HepG2 (cell line): ENCODE measurements around the gene DCDC2C. TPM values are rescaled to one million over a fixed set of nuclear protein-coding genes. Genes with fewer than 3 reads are reported as not detected.

ENCODE experiments used
- ATAC-seq: fragments of 200-7000 bp; cut with Tn5 transposase; 3 replicates; pipeline ENCODE4 v1.9.1; 2020; ENCODE audit warnings: mild to moderate bottlenecking, moderate library complexity
- BruUV-seq: library from RNA; stranded (reverse); fragments of 400-500 nt; replicated peaks from 2 replicates; lab custom pipeline; 2021; lab: Mats Ljungman, UMichigan
- CTCF ChIA-PET: fragments of 300-600 bp; formaldehyde crosslinking; extraction: SDS; loops from one replicate; lab custom pipeline; 2021; ENCODE audit warnings: low total read pairs, inconsistent platforms, low intra/inter-chr PET ratio; lab: Yijun Ruan, JAX
- POLR2A ChIA-PET: fragments of 350-600 bp; sonication (Branson Sonifier 250); formaldehyde crosslinking; loops from one replicate; lab custom pipeline; 2020; ENCODE audit warnings: antibody characterized with exemption, inconsistent platforms; lab: Yijun Ruan, JAX
- DNase-seq: peaks from one replicate; pipeline ENCODE4 v3.0.0-alpha.2; 2015; ENCODE audit warnings: low spot score
- FAIRE-seq: peaks from 3 replicates; lab custom pipeline; 2011; peaks lifted over from hg19 to GRCh38; lab: Jason Lieb, UNC
- H2AFZ ChIP-seq: one replicate; pipeline ENCODE4 v1.6.1; 2011; ENCODE audit warnings: low read length, inconsistent platforms
- H3K27ac ChIP-seq: fragments of 300-600 bp; 3 replicates; pipeline ENCODE4 v1.8.0; 2011; ENCODE audit warnings: mixed run types, mild to moderate bottlenecking, mixed read lengths, low read length, inconsistent platforms; ENCODE audit not compliant: insufficient read depth; ENCODE audit errors: extremely low read length
- H3K27me3 ChIP-seq, 2 experiments: fragments of 200-600 bp in 1 of 2; 2 replicates in 1 of 2; 3 replicates in 1 of 2; pipeline versions ENCODE4 v1.6.0 to v1.8.0; 2011; ENCODE audit warnings: low read length in 2 of 2, mild to moderate bottlenecking in 2 of 2, moderate library complexity in 2 of 2, inconsistent platforms in 1 of 2; ENCODE audit not compliant: insufficient read depth in 2 of 2, control insufficient read depth in 1 of 2
- H3K36me3 ChIP-seq, 2 experiments: fragments of 200-600 bp in 1 of 2; replicated peaks in 1 of 2; 2 replicates in 1 of 2; 3 replicates in 1 of 2; pipeline versions ENCODE4 v1.5.1 to v1.8.0; 2011; ENCODE audit warnings: low read length in 2 of 2, inconsistent platforms in 1 of 2; ENCODE audit not compliant: insufficient read depth in 2 of 2, control insufficient read depth in 1 of 2
- H3K4me1 ChIP-seq: 2 replicates; pipeline ENCODE4 v1.5.1; 2012; ENCODE audit warnings: low read length, inconsistent platforms; ENCODE audit not compliant: insufficient read depth
- H3K4me2 ChIP-seq: 2 replicates; pipeline ENCODE4 v1.6.0; 2011; ENCODE audit warnings: low read depth, low read length, inconsistent platforms
- H3K4me3 ChIP-seq, 3 experiments: fragments of 200-600 bp in 1 of 3; sonication (generic), shearing (Covaris generic) in 1 of 3; replicated peaks in 1 of 3; 2 replicates each; pipeline ENCODE4 v1.5.1; 2011 to 2016; ENCODE audit warnings: low read length in 3 of 3, inconsistent platforms in 2 of 3, low read depth in 2 of 3, mild to moderate bottlenecking in 2 of 3, control low read depth in 1 of 3, mixed read lengths in 1 of 3; ENCODE audit not compliant: insufficient read depth in 1 of 3
- H3K79me2 ChIP-seq: one replicate; pipeline ENCODE4 v1.6.1; 2011; ENCODE audit warnings: low read length, inconsistent platforms; ENCODE audit not compliant: insufficient read depth
- H3K9ac ChIP-seq: 2 replicates; pipeline ENCODE4 v1.6.0; 2011; ENCODE audit warnings: mild to moderate bottlenecking, low read depth, low read length, inconsistent platforms; ENCODE audit not compliant: insufficient read depth
- H3K9me3 ChIP-seq: 2 replicates; pipeline ENCODE4 v1.5.1; 2012; ENCODE audit warnings: mild to moderate bottlenecking, low read length
- H4K20me1 ChIP-seq: 2 replicates; pipeline ENCODE4 v1.6.0; 2011; ENCODE audit warnings: inconsistent platforms, mild to moderate bottlenecking, low read length, moderate library complexity; ENCODE audit not compliant: insufficient read depth
- AKNA ChIP-seq: sonication (generic); formaldehyde crosslinking; IDR thresholded peaks from 2 replicates; pipeline ENCODE4 v1.4.0; 2020; ENCODE audit warnings: missing genetic modification reagents, borderline replicate concordance
- ARHGAP35 ChIP-seq: sonication (generic); formaldehyde crosslinking; IDR thresholded peaks from 2 replicates; pipeline ENCODE4 v1.9.0; 2022; ENCODE audit warnings: mild to moderate bottlenecking, inconsistent platforms, moderate library complexity, missing genetic modification reagents, borderline replicate concordance
- ARNT ChIP-seq: fragments of 450-650 bp; IDR thresholded peaks from 2 replicates; pipeline ENCODE4 v1.6.1; 2017
- ATAD3A ChIP-seq: sonication (generic); formaldehyde crosslinking; IDR thresholded peaks from 2 replicates; pipeline ENCODE4 v1.4.0; 2020; ENCODE audit warnings: missing genetic modification reagents
- FLYWCH1 ChIP-seq: sonication (generic); formaldehyde crosslinking; IDR thresholded peaks from 2 replicates; pipeline ENCODE4 v1.8.1; 2023; ENCODE audit warnings: mild to moderate bottlenecking, missing genetic modification reagents
- HNRNPUL1 ChIP-seq: fragments of 200-400 bp; formaldehyde crosslinking; IDR thresholded peaks from 2 replicates; pipeline ENCODE4 v1.6.1; 2017; ENCODE audit warnings: low read depth, mild to moderate bottlenecking, low read length, moderate library complexity
- MAFF ChIP-seq: IDR thresholded peaks from 2 replicates; pipeline ENCODE4 v1.6.1; 2011; ENCODE audit warnings: low read depth, low read length, improper control_type of control experiment
- ZFAT ChIP-seq: sonication (generic); formaldehyde crosslinking; conservative IDR thresholded peaks from 2 replicates; pipeline ENCODE4 v1.8.1; 2023; ENCODE audit warnings: missing genetic modification reagents, inconsistent platforms
- whole genome bisulfite sequencing: methylation state at CpG from one replicate; pipeline ENCODE4 v1.1.6; 2017; ENCODE audit warnings: low lambda C conversion rate; 5-methylcytosine and 5-hydroxymethylcytosine counted together
- in situ Hi-C: cut with HindIII; loops from 2 replicates; pipeline ENCODE4 v1.10.0; 2017; ENCODE audit warnings: low pct_unique_long_range_greater_than_20kb; ENCODE audit not compliant: extremely low pct_ligation_motif_present
- intact Hi-C: fragments of 100-400 bp; cut with micrococcal nuclease; formaldehyde crosslinking; loops from one replicate; pipeline ENCODE4 v1.10.0; 2022; ENCODE audit not compliant: unreplicated experiment
- polyA plus RNA-seq, 8 experiments: library from polyadenylated mRNA; depleted of rRNA in 3 of 8; stranded (reverse) in 7 of 8; unstranded in 1 of 8; fragments of >200 nt; fragmentation: Illumina TruSeq in 4 of 8; extraction: Trizol in 4 of 8; gene quantifications; 2 replicates each; pipeline versions ENCODE4 v1.2.1 to v1.2.3, GENCODE V29; 2011 to 2016; ENCODE audit warnings: low read depth in 4 of 8, missing spikeins in 1 of 8, mixed read lengths in 1 of 8; ENCODE audit not compliant: insufficient read depth in 1 of 8
- total RNA-seq, 5 experiments: library from RNA; depleted of rRNA; stranded (reverse); fragments of >200 nt; fragmentation: Illumina TruSeq; extraction: Trizol; gene quantifications; 2 replicates each; pipeline ENCODE4 v1.2.3, GENCODE V29; 2016; ENCODE audit warnings: low read depth in 1 of 5
- TF ChIP-seq, protein P1 (sequence below), 2 experiments: sonication (generic) in 1 of 2; formaldehyde crosslinking in 1 of 2; IDR thresholded peaks; 2 replicates each; pipeline versions ENCODE4 v1.4.0 to v1.6.1; 2016 to 2020; ENCODE audit warnings: borderline replicate concordance in 1 of 2, low read depth in 1 of 2, mild to moderate bottlenecking in 1 of 2, missing genetic modification reagents in 1 of 2
- TF ChIP-seq, protein P2 (sequence below): sonication (generic); formaldehyde crosslinking; IDR thresholded peaks from 2 replicates; pipeline ENCODE4 v1.9.0; 2021; ENCODE audit warnings: missing genetic modification reagents, borderline replicate concordance

DCDC2C gene
- total and polyA plus RNA-seq, 2 of the 13 experiments (the other 11 are each of a cell fraction or from before 2014, with no cell fraction given) = not detected

- no peak overlapping the region for H2AFZ ChIP-seq
- POLR2A ChIA-PET = no interaction called here
- ATAC-seq (no peak), DNase-seq (no peak), FAIRE-seq (no peak)
- H3K9ac ChIP-seq = no peak overlapping the region
- H3K36me3 ChIP-seq = no peaks in the 10 kb centered on the region
- intact Hi-C loops (no loop called here), in situ Hi-C loops (no loop called here)
- no peak overlapping the region for H3K4me3 ChIP-seq
- H3K27ac ChIP-seq = no peak overlapping the region
- no peak overlapping the region for H3K4me2 ChIP-seq
- 50% methylated on average over 6 of the region's 6 CpGs for WGBS
- CTCF ChIA-PET = no interaction called here
- no peaks in the 10 kb centered on the region for H4K20me1 ChIP-seq
- no peaks in the 10 kb centered on the region for H3K79me2 ChIP-seq
- no TSS peak for BruUV-seq
- H3K4me1 ChIP-seq = peaks cover 59% of the 10 kb centered on the region
- TF ChIP-seq, protein P1, sequence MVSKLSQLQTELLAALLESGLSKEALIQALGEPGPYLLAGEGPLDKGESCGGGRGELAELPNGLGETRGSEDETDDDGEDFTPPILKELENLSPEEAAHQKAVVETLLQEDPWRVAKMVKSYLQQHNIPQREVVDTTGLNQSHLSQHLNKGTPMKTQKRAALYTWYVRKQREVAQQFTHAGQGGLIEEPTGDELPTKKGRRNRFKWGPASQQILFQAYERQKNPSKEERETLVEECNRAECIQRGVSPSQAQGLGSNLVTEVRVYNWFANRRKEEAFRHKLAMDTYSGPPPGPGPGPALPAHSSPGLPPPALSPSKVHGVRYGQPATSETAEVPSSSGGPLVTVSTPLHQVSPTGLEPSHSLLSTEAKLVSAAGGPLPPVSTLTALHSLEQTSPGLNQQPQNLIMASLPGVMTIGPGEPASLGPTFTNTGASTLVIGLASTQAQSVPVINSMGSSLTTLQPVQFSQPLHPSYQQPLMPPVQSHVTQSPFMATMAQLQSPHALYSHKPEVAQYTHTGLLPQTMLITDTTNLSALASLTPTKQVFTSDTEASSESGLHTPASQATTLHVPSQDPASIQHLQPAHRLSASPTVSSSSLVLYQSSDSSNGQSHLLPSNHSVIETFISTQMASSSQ (IDR thresholded peaks at IDR 0.05; ENCODE audit: low read depth) = no peak
- TF ChIP-seq, protein P1 (CRISPR knock-in tag; IDR thresholded peaks at IDR 0.05; ENCODE audit: borderline replicate concordance) = no peak
- TF ChIP-seq FLYWCH1 (CRISPR knock-in tag) = no peak
- no peak for TF ChIP-seq AKNA
- no peak for TF ChIP-seq ZFAT
- TF ChIP-seq ARHGAP35 (CRISPR knock-in tag) = no peak
- TF ChIP-seq, protein P2, sequence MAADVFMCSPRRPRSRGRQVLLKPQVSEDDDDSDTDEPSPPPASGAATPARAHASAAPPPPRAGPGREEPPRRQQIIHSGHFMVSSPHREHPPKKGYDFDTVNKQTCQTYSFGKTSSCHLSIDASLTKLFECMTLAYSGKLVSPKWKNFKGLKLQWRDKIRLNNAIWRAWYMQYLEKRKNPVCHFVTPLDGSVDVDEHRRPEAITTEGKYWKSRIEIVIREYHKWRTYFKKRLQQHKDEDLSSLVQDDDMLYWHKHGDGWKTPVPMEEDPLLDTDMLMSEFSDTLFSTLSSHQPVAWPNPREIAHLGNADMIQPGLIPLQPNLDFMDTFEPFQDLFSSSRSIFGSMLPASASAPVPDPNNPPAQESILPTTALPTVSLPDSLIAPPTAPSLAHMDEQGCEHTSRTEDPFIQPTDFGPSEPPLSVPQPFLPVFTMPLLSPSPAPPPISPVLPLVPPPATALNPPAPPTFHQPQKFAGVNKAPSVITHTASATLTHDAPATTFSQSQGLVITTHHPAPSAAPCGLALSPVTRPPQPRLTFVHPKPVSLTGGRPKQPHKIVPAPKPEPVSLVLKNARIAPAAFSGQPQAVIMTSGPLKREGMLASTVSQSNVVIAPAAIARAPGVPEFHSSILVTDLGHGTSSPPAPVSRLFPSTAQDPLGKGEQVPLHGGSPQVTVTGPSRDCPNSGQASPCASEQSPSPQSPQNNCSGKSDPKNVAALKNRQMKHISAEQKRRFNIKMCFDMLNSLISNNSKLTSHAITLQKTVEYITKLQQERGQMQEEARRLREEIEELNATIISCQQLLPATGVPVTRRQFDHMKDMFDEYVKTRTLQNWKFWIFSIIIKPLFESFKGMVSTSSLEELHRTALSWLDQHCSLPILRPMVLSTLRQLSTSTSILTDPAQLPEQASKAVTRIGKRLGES (CRISPR knock-in tag) = no peak
- TF ChIP-seq ATAD3A (CRISPR knock-in tag) = no peak
- TF ChIP-seq HNRNPUL1 = no peak
- no peak for TF ChIP-seq ARNT
- no peak for TF ChIP-seq MAFF
- H3K9me3 ChIP-seq = no peaks in the 10 kb centered on the region
- peaks cover 0 to 8% of the 10 kb centered on the region in 2 experiments; a peak in 2 of 5 replicates for H3K27me3 ChIP-seq
Observed at GRCh38 chr2:3662239-3662638, 41.1 kb upstream of the DCDC2C start.
